Upper lobe of left lung (tissue), 4 donors: Measurements from ENCODE around the gene RNF8.

Experiments
- POLR2A ChIP-seq, 4 donors: fragments of 450-650 bp; IDR thresholded peaks; one replicate each; pipeline ENCODE4 v1.5.1; 2016 to 2017; ENCODE audit warnings: antibody characterized with exemption in 4 of 4, mild to moderate bottlenecking in 2 of 4
- TF ChIP-seq, protein P1 (sequence below), 6 experiments: fragments of 450-650 bp in 4 of 6; fragments of 200-600 bp in 2 of 6; sonication (generic) in 2 of 6; IDR thresholded peaks; one replicate each; pipeline ENCODE4 v1.5.1; 2016 to 2019; ENCODE audit warnings: antibody characterized with exemption in 6 of 6

DNA sequence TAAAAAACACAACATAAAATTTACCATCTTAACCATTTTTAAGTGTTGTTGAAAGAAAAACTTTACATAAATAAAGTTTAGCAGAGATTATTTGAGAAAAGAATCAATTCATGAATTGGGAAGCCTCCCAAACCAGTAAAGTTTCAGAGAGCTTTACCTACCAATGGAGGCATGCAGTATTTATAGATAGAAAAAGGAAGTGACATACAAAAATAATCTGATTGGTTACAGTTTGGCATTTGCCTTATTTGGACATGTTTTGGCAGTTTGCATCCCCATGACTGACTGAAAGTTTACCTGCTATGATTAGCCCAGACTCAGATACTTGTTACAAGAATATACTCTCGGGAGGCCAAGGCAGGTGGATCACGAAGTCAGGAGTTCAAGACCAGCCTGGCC lies 75.6 kb downstream of the RNF8 start:
- TF ChIP-seq, protein P1, sequence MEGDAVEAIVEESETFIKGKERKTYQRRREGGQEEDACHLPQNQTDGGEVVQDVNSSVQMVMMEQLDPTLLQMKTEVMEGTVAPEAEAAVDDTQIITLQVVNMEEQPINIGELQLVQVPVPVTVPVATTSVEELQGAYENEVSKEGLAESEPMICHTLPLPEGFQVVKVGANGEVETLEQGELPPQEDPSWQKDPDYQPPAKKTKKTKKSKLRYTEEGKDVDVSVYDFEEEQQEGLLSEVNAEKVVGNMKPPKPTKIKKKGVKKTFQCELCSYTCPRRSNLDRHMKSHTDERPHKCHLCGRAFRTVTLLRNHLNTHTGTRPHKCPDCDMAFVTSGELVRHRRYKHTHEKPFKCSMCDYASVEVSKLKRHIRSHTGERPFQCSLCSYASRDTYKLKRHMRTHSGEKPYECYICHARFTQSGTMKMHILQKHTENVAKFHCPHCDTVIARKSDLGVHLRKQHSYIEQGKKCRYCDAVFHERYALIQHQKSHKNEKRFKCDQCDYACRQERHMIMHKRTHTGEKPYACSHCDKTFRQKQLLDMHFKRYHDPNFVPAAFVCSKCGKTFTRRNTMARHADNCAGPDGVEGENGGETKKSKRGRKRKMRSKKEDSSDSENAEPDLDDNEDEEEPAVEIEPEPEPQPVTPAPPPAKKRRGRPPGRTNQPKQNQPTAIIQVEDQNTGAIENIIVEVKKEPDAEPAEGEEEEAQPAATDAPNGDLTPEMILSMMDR (IDR thresholded peaks at IDR 0.05) = no peak
- no peak for TF ChIP-seq POLR2A (IDR thresholded peaks at IDR 0.05)
